Fibroblast of lung (primary cell): Measurements from ENCODE around the gene AGBL3.

Experiments used
- EZH2 ChIP-seq: IDR thresholded peaks from 2 replicates; pipeline ENCODE4 v1.5.1; 2012; ENCODE audit warnings: low read length, control low read depth, mild to moderate bottlenecking; ENCODE audit errors: missing control alignments
- TF ChIP-seq, protein P1 (sequence below), 2 donors: IDR thresholded peaks in 1 of 2; conservative IDR thresholded peaks in 1 of 2; 1 replicate in 1 of 2; 2 replicates in 1 of 2; pipeline ENCODE4 v1.5.1; 2011 to 2012; ENCODE audit warnings: low read length in 2 of 2, control low read depth in 1 of 2, inconsistent platforms in 1 of 2, low read depth in 1 of 2, mild to moderate bottlenecking in 1 of 2

- TF ChIP-seq, protein P1, sequence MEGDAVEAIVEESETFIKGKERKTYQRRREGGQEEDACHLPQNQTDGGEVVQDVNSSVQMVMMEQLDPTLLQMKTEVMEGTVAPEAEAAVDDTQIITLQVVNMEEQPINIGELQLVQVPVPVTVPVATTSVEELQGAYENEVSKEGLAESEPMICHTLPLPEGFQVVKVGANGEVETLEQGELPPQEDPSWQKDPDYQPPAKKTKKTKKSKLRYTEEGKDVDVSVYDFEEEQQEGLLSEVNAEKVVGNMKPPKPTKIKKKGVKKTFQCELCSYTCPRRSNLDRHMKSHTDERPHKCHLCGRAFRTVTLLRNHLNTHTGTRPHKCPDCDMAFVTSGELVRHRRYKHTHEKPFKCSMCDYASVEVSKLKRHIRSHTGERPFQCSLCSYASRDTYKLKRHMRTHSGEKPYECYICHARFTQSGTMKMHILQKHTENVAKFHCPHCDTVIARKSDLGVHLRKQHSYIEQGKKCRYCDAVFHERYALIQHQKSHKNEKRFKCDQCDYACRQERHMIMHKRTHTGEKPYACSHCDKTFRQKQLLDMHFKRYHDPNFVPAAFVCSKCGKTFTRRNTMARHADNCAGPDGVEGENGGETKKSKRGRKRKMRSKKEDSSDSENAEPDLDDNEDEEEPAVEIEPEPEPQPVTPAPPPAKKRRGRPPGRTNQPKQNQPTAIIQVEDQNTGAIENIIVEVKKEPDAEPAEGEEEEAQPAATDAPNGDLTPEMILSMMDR (conservative IDR thresholded peaks at IDR 0.05 in 1 of 2, IDR thresholded peaks at IDR 0.05 in 1 of 2; ENCODE audit: low read depth in 1 of 2, low read length in 2 of 2), result no peak
- no peak for TF ChIP-seq EZH2
These were observed 198.0 kb downstream of the AGBL3 start for GRCh38 chr7:135184254-135184841.
